ENCODE results near the gene DLX1. TPM values are rescaled to one million over a fixed set of nuclear protein-coding genes. Genes with fewer than 3 reads are reported as not detected.

Gene DLX1
- total RNA-seq, 1 donor from 2014 or later, result 29.7 TPM

DNA sequence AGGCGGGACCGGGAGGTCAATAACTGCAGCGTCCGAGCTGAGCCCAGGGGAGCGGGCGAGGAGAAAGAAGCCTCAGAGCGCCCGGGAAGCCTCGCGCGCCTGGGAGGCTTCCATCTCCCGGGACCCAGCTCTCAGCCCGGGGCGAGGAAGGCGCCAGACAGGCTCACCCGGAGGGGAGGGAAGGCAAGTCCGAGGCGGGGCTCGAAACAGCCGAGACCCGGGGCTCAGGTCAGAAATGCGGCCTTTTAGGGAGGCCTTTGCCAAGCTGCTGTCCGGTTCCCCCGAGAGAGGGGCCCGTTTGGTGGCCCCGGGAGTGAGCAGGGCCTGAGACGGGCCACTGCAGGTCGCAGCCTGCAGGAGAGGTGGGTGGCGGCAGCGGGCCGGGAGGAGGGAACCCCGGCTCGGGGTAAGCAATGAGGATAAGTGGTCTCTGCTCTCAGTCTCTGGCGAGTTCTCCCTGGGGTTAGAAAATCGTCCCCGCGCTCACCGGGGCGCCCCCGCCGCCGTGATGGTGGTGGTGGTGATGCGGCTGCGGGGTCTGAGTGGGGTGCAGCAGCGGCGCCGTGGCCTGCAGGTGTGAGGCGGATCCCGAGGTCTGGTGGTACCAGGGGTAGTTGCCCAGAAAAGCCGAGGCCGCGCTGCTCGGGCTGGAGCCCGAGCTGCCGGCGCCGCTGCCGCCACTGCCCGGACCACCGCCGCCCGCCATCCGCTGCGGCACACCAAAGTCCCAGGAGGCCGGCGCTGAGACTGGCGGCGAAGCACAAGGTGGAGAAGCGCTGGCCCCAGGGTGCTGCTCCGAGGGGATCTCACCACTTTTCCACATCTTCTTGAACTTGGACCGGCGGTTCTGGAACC lies 15.0 kb downstream of the DLX1 start:
- Mint-ChIP-seq H3K9me3 (ENCODE audit: unreplicated experiment) (no peaks in the 10 kb centered on the region), H3K27ac (ENCODE audit: unreplicated experiment) (peak overlapping the region; percentile 94), H3K4me1 (ENCODE audit: unreplicated experiment) (peaks cover 57% of the 10 kb centered on the region), H3K27me3 (ENCODE audit: unreplicated experiment) (no peaks in the 10 kb centered on the region), H3K4me3 (ENCODE audit: unreplicated experiment) (peak overlapping the region; percentile 96), H3K36me3 (ENCODE audit: unreplicated experiment) (peaks cover 6% of the 10 kb centered on the region)
- TF ChIP-seq CTCF (IDR thresholded peaks at IDR 0.05), result no peak
- DNase-seq (ENCODE audit: extremely low spot score, unreplicated experiment), result no peak

DNA sequence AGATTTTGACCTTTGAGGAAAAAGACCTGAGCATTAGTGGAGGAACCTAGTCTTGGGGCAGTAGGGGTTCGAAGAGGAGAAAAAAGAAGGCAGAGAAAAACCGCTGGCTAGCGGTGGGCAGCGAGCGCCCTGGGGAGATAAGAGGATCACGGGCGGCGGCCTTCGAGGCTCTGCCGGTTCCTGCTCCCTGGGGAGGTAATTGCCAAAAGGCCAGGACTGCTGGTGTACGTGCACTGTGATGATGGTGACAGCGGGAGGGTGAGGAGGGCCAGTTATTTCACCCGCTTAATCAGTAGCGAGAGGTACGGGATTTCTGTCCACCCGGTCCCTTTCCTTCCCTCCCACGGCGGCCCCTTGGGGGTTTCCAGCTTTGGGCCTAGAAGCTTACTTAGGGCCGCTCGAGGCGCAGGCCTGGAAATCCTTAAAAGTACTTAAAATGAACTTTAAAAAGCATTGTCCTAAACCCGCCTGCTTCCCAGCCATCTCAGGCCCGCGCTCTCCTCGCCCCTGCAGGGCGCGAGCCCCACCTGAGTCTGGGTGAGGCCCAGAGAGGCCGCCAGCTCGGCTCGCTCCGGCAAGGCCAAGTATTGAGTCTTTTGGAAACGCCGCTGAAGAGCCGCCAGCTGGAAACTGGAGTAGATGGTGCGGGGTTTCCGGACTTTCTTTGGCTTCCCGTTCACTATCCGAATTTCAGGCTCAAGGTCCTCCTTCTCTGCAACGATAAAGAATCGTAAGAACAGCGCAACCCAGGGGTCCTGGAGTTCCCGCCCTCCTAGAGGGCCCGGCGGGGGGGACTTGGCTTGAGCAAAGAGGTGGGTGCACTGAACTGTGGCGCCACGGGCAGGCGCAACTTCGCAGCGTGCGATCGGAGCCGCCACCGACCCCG lies 15.9 kb downstream of the DLX1 start:
- DNase-seq (ENCODE audit: extremely low spot score, unreplicated experiment), result no peak
- H3K27me3 Mint-ChIP-seq (ENCODE audit: unreplicated experiment), result no peaks in the 10 kb centered on the region
- peaks cover 57% of the 10 kb centered on the region for H3K4me1 Mint-ChIP-seq (ENCODE audit: unreplicated experiment)
- peak; percentile 9 for TF ChIP-seq CTCF (IDR thresholded peaks at IDR 0.05)
- no peaks in the 10 kb centered on the region for H3K9me3 Mint-ChIP-seq (ENCODE audit: unreplicated experiment)
- peak overlapping the region; percentile 96 for H3K4me3 Mint-ChIP-seq (ENCODE audit: unreplicated experiment)
- H3K36me3 Mint-ChIP-seq (ENCODE audit: unreplicated experiment), result peaks cover 6% of the 10 kb centered on the region
- H3K27ac Mint-ChIP-seq (ENCODE audit: unreplicated experiment), result peak overlapping the region; percentile 94

- Mint-ChIP-seq H3K27ac (ENCODE audit: unreplicated experiment) (peak overlapping the region; percentile 94), H3K36me3 (ENCODE audit: unreplicated experiment) (peaks cover 6% of the 10 kb centered on the region), H3K9me3 (ENCODE audit: unreplicated experiment) (no peaks in the 10 kb centered on the region), H3K4me1 (ENCODE audit: unreplicated experiment) (peaks cover 59% of the 10 kb centered on the region), H3K4me3 (ENCODE audit: unreplicated experiment) (peak overlapping the region; percentile 96), H3K27me3 (ENCODE audit: unreplicated experiment) (no peaks in the 10 kb centered on the region)
- no peak for TF ChIP-seq CTCF (IDR thresholded peaks at IDR 0.05)
- DNase-seq (ENCODE audit: extremely low spot score, unreplicated experiment), result peak; percentile 90
Observed at GRCh38 chr2:172101821-172102390, 16.6 kb downstream of the DLX1 start.

- Mint-ChIP-seq H3K9me3 (ENCODE audit: unreplicated experiment) (no peaks in the 10 kb centered on the region), H3K27ac (ENCODE audit: unreplicated experiment) (peak within 1 kb of the TSS; percentile 94), H3K36me3 (ENCODE audit: unreplicated experiment) (peaks cover 6% of the 10 kb centered on the region), H3K4me3 (ENCODE audit: unreplicated experiment) (peak within 1 kb of the TSS; percentile 96), H3K4me1 (ENCODE audit: unreplicated experiment) (peaks cover 51% of the 10 kb centered on the region), H3K27me3 (ENCODE audit: unreplicated experiment) (no peaks in the 10 kb centered on the region)
- TF ChIP-seq CTCF (IDR thresholded peaks at IDR 0.05), result no peak
- DNase-seq (ENCODE audit: extremely low spot score, unreplicated experiment), result peak; percentile 97
Observed at GRCh38 chr2:172102391-172103359, 17.4 kb downstream of the DLX1 start, which contains the start of gene DLX2. TSS of gene DLX2 (minus strand) at chr2:172102900. CDS start at chr2:172102538, 362 bp downstream.
